ENCODE measurements around the gene INO80D.
"Not testable (repeated sequence)": the region's sequence is repeated elsewhere in the genome, so short reads cannot be mapped to it uniquely, and the experiment has no call there.

INO80D gene

GRCh38 chr2:206031950-206032567 lies 53.9 kb downstream of the INO80D start:
- DNase-seq: no peak
- Histone ChIP-seq H3K27me3 (replicated peaks; ENCODE audit: control insufficient read depth, insufficient read depth, low read length, poor library complexity, severe bottlenecking) (no peaks in the 10 kb centered on the region), H3K36me3 (ENCODE audit: control insufficient read depth, insufficient read depth, low read length) (peaks cover 24% of the 10 kb centered on the region), H3K9me3 (ENCODE audit: control insufficient read depth, low read length) (no peaks in the 10 kb centered on the region), H3K27ac (ENCODE audit: insufficient read depth, low read length, poor library complexity, severe bottlenecking) (no peak overlapping the region), H3K4me1 (ENCODE audit: control insufficient read depth, insufficient read depth, low read length, poor library complexity, severe bottlenecking) (no peaks in the 10 kb centered on the region), H3K4me3 (ENCODE audit: insufficient read depth, low read depth, low read length, poor library complexity, severe bottlenecking) (no peak overlapping the region)

- Histone ChIP-seq H3K4me1 (ENCODE audit: control insufficient read depth, insufficient read depth, low read length, poor library complexity, severe bottlenecking) (no peaks in the 10 kb centered on the region), H3K36me3 (ENCODE audit: control insufficient read depth, insufficient read depth, low read length) (peaks cover 21% of the 10 kb centered on the region), H3K9me3 (ENCODE audit: control insufficient read depth, low read length) (no peaks in the 10 kb centered on the region), H3K4me3 (ENCODE audit: insufficient read depth, low read depth, low read length, poor library complexity, severe bottlenecking) (no peak overlapping the region), H3K27ac (ENCODE audit: insufficient read depth, low read length, poor library complexity, severe bottlenecking) (no peak overlapping the region), H3K27me3 (replicated peaks; ENCODE audit: control insufficient read depth, insufficient read depth, low read length, poor library complexity, severe bottlenecking) (no peaks in the 10 kb centered on the region)
- DNase-seq: no peak
Measured at GRCh38 chr2:206031162-206031784, 54.7 kb downstream of the INO80D start.

- no peak overlapping the region for H3K27ac ChIP-seq (ENCODE audit: insufficient read depth, low read length, poor library complexity, severe bottlenecking)
- no peaks in the 10 kb centered on the region for H3K9me3 ChIP-seq (ENCODE audit: control insufficient read depth, low read length)
- H3K36me3 ChIP-seq (ENCODE audit: control insufficient read depth, insufficient read depth, low read length): peaks cover 21% of the 10 kb centered on the region
- H3K4me3 ChIP-seq (ENCODE audit: insufficient read depth, low read depth, low read length, poor library complexity, severe bottlenecking): no peak overlapping the region
- no peaks in the 10 kb centered on the region for H3K27me3 ChIP-seq (replicated peaks; ENCODE audit: control insufficient read depth, insufficient read depth, low read length, poor library complexity, severe bottlenecking)
- DNase-seq: no peak
- no peaks in the 10 kb centered on the region for H3K4me1 ChIP-seq (ENCODE audit: control insufficient read depth, insufficient read depth, low read length, poor library complexity, severe bottlenecking)
Measured at GRCh38 chr2:206028101-206028500, 57.9 kb downstream of the INO80D start.

GRCh38 chr2:206023183-206023582 lies 62.8 kb downstream of the INO80D start:
- Histone ChIP-seq H3K27me3 (replicated peaks; ENCODE audit: control insufficient read depth, insufficient read depth, low read length, poor library complexity, severe bottlenecking) (no peaks in the 10 kb centered on the region), H3K36me3 (ENCODE audit: control insufficient read depth, insufficient read depth, low read length) (peaks cover 26% of the 10 kb centered on the region), H3K4me3 (ENCODE audit: insufficient read depth, low read depth, low read length, poor library complexity, severe bottlenecking) (no peak overlapping the region), H3K4me1 (ENCODE audit: control insufficient read depth, insufficient read depth, low read length, poor library complexity, severe bottlenecking) (no peaks in the 10 kb centered on the region), H3K27ac (ENCODE audit: insufficient read depth, low read length, poor library complexity, severe bottlenecking) (no peak overlapping the region), H3K9me3 (ENCODE audit: control insufficient read depth, low read length) (no peaks in the 10 kb centered on the region)
- DNase-seq: no peak

- no peaks in the 10 kb centered on the region for H3K4me1 ChIP-seq (ENCODE audit: control insufficient read depth, insufficient read depth, low read length, poor library complexity, severe bottlenecking)
- no peak overlapping the region for H3K27ac ChIP-seq (ENCODE audit: insufficient read depth, low read length, poor library complexity, severe bottlenecking)
- H3K27me3 ChIP-seq (replicated peaks; ENCODE audit: control insufficient read depth, insufficient read depth, low read length, poor library complexity, severe bottlenecking): no peaks in the 10 kb centered on the region
- no peak for DNase-seq
- no peaks in the 10 kb centered on the region for H3K9me3 ChIP-seq (ENCODE audit: control insufficient read depth, low read length)
- peaks cover 40% of the 10 kb centered on the region for H3K36me3 ChIP-seq (ENCODE audit: control insufficient read depth, insufficient read depth, low read length)
- no peak overlapping the region for H3K4me3 ChIP-seq (ENCODE audit: insufficient read depth, low read depth, low read length, poor library complexity, severe bottlenecking)
Measured at GRCh38 chr2:206020171-206020570, 65.8 kb downstream of the INO80D start.

GRCh38 chr2:206015746-206016145 lies 70.2 kb downstream of the INO80D start:
- H3K4me1 ChIP-seq (ENCODE audit: control insufficient read depth, insufficient read depth, low read length, poor library complexity, severe bottlenecking); DNase-seq; H3K4me3 ChIP-seq (ENCODE audit: insufficient read depth, low read depth, low read length, poor library complexity, severe bottlenecking); H3K9me3 ChIP-seq (ENCODE audit: control insufficient read depth, low read length); H3K27ac ChIP-seq (ENCODE audit: insufficient read depth, low read length, poor library complexity, severe bottlenecking); H3K27me3 ChIP-seq (replicated peaks; ENCODE audit: control insufficient read depth, insufficient read depth, low read length, poor library complexity, severe bottlenecking): not testable (repeated sequence)
- H3K36me3 ChIP-seq (ENCODE audit: control insufficient read depth, insufficient read depth, low read length): peaks cover 51% of the 10 kb centered on the region

DNA sequence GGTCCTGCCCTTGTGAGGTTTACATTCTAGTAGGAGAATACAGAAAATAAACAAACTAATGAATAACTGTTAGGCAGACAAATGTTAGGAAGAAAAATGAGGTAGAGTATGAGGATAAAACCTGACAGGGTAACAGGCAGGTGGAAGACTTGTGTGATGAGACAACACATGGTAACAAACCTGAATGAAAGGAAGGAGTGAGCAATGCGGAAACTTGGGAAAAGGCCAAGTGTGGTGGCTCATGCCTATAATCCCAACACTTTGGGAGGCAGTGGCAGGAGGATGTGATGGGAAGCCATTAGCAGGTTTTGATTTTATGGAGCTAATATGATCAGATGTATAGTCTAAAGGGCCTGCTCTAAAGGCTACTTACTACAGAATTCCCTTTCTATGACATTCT lies 74.2 kb downstream of the INO80D start:
- no peaks in the 10 kb centered on the region for H3K4me1 ChIP-seq (ENCODE audit: control insufficient read depth, insufficient read depth, low read length, poor library complexity, severe bottlenecking)
- no peak for DNase-seq
- H3K36me3 ChIP-seq (ENCODE audit: control insufficient read depth, insufficient read depth, low read length): peaks cover 49% of the 10 kb centered on the region
- no peak overlapping the region for H3K4me3 ChIP-seq (ENCODE audit: insufficient read depth, low read depth, low read length, poor library complexity, severe bottlenecking)
- H3K9me3 ChIP-seq (ENCODE audit: control insufficient read depth, low read length): no peaks in the 10 kb centered on the region
- H3K27ac ChIP-seq (ENCODE audit: insufficient read depth, low read length, poor library complexity, severe bottlenecking): no peak overlapping the region
- no peaks in the 10 kb centered on the region for H3K27me3 ChIP-seq (replicated peaks; ENCODE audit: control insufficient read depth, insufficient read depth, low read length, poor library complexity, severe bottlenecking)

- Histone ChIP-seq H3K4me3 (ENCODE audit: insufficient read depth, low read depth, low read length, poor library complexity, severe bottlenecking) (no peak overlapping the region), H3K36me3 (ENCODE audit: control insufficient read depth, insufficient read depth, low read length) (peaks cover 51% of the 10 kb centered on the region), H3K27me3 (replicated peaks; ENCODE audit: control insufficient read depth, insufficient read depth, low read length, poor library complexity, severe bottlenecking) (no peaks in the 10 kb centered on the region), H3K4me1 (ENCODE audit: control insufficient read depth, insufficient read depth, low read length, poor library complexity, severe bottlenecking) (no peaks in the 10 kb centered on the region), H3K27ac (ENCODE audit: insufficient read depth, low read length, poor library complexity, severe bottlenecking) (no peak overlapping the region), H3K9me3 (ENCODE audit: control insufficient read depth, low read length) (no peaks in the 10 kb centered on the region)
- DNase-seq: no peak
Measured at GRCh38 chr2:206011018-206011614, 74.9 kb downstream of the INO80D start.

- H3K4me3 ChIP-seq (ENCODE audit: insufficient read depth, low read depth, low read length, poor library complexity, severe bottlenecking): no peak overlapping the region
- H3K9me3 ChIP-seq (ENCODE audit: control insufficient read depth, low read length): no peaks in the 10 kb centered on the region
- H3K4me1 ChIP-seq (ENCODE audit: control insufficient read depth, insufficient read depth, low read length, poor library complexity, severe bottlenecking): no peaks in the 10 kb centered on the region
- H3K27me3 ChIP-seq (replicated peaks; ENCODE audit: control insufficient read depth, insufficient read depth, low read length, poor library complexity, severe bottlenecking): no peaks in the 10 kb centered on the region
- H3K27ac ChIP-seq (ENCODE audit: insufficient read depth, low read length, poor library complexity, severe bottlenecking): no peak overlapping the region
- DNase-seq: no peak
- H3K36me3 ChIP-seq (ENCODE audit: control insufficient read depth, insufficient read depth, low read length): peaks cover 58% of the 10 kb centered on the region
Measured at GRCh38 chr2:206004004-206004693, 81.8 kb downstream of the INO80D start.

GRCh38 chr2:206002440-206002839 lies 83.5 kb downstream of the INO80D start:
- no peak for DNase-seq
- Histone ChIP-seq H3K27me3 (replicated peaks; ENCODE audit: control insufficient read depth, insufficient read depth, low read length, poor library complexity, severe bottlenecking) (no peaks in the 10 kb centered on the region), H3K9me3 (ENCODE audit: control insufficient read depth, low read length) (no peaks in the 10 kb centered on the region), H3K27ac (ENCODE audit: insufficient read depth, low read length, poor library complexity, severe bottlenecking) (no peak overlapping the region), H3K4me1 (ENCODE audit: control insufficient read depth, insufficient read depth, low read length, poor library complexity, severe bottlenecking) (no peaks in the 10 kb centered on the region), H3K36me3 (ENCODE audit: control insufficient read depth, insufficient read depth, low read length) (peaks cover 48% of the 10 kb centered on the region), H3K4me3 (ENCODE audit: insufficient read depth, low read depth, low read length, poor library complexity, severe bottlenecking) (no peak overlapping the region)
